Stimulated activated naive B cell treated with anti-CD40 and anti-IgM and Interleukin-4, amounts not matched to agents 10 μg/mL and 1 μg/mL and 100 μg/mL, for 72 hours (primary cell): ENCODE measurements around the gene IZUMO1R.
"Not testable (repeated sequence)": the region's sequence is repeated elsewhere in the genome, so short reads cannot be mapped to it uniquely, and the experiment has no call there.

ENCODE experiments used
- ATAC-seq, 2 donors: fragments of 150-1000 bp; cut with Tn5 transposase; replicated peaks; 2 replicates each; pipeline ENCODE4 v1.10.0; 2021; ENCODE audit warnings: moderate library complexity in 1 of 2
- DNase-seq: peaks from one replicate; pipeline ENCODE4 v3.0.0; 2021
- H3K27ac Mint-ChIP-seq: one replicate; pipeline ENCODE4 v1.8.0; 2022; ENCODE audit warnings: mild to moderate bottlenecking, mixed read lengths
- H3K27me3 Mint-ChIP-seq, 2 donors: one replicate each; pipeline ENCODE4 v1.8.0; 2022; ENCODE audit warnings: mixed read lengths in 2 of 2
- H3K36me3 Mint-ChIP-seq, 2 donors: one replicate each; pipeline ENCODE4 v1.8.0; 2022; ENCODE audit warnings: mixed read lengths in 2 of 2, mild to moderate bottlenecking in 1 of 2
- H3K4me1 Mint-ChIP-seq, 2 donors: one replicate each; pipeline ENCODE4 v1.8.0; 2022; ENCODE audit warnings: mixed read lengths in 2 of 2, mild to moderate bottlenecking in 1 of 2
- H3K4me3 Mint-ChIP-seq, 2 donors: one replicate each; pipeline ENCODE4 v1.8.0; 2022; ENCODE audit warnings: mild to moderate bottlenecking in 2 of 2, mixed read lengths in 2 of 2, moderate library complexity in 1 of 2
- H3K9me3 Mint-ChIP-seq, 2 donors: one replicate each; pipeline ENCODE4 v1.8.0; 2022; ENCODE audit warnings: mixed read lengths in 2 of 2, mild to moderate bottlenecking in 1 of 2

Gene IZUMO1R

DNA sequence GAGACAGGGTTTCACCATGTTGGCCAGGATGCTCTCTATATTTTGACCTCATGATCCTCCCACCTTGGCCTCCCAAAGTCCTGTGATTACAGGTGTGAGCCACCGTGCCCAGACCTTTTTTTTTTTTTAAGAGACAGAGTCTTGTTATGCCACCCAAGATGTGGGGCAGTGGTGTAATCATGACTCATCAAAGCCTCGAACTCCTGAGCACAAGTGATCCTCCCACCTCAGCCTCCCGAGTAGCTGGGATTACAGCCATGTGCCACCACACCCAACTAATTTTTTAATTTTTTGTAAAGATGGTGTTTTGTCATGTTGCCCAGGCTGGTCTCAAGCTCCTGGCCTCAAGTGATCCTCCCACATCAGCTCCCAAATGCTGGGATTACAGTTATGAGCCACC is 37.9 kb downstream of the IZUMO1R start:
- H3K27ac Mint-ChIP-seq, result no peak overlapping the region
- peaks cover 0 to 2% of the 10 kb centered on the region in 2 donors for H3K9me3 Mint-ChIP-seq

GRCh38 chr11:94343495-94343894 is 39.1 kb downstream of the IZUMO1R start:
- Mint-ChIP-seq H3K27me3 (peaks cover 0 to 5% of the 10 kb centered on the region in 2 donors), H3K4me1 (no peaks in the 10 kb centered on the region), H3K36me3 (no peaks in the 10 kb centered on the region), H3K9me3 (peaks cover 0 to 2% of the 10 kb centered on the region in 2 donors), H3K27ac (no peak overlapping the region), H3K4me3 (no peak overlapping the region)
- DNase-seq, result no peak
- ATAC-seq, result no peak

More for the DNA sequence above, 37.9 kb downstream of the IZUMO1R start:
- Mint-ChIP-seq H3K4me3 (no peak overlapping the region), H3K27me3 (peaks cover under 1 to 5% of the 10 kb centered on the region in 2 donors), H3K4me1 (no peaks in the 10 kb centered on the region), H3K36me3 (no peaks in the 10 kb centered on the region)
- ATAC-seq (no peak), DNase-seq (no peak)

GRCh38 chr11:94346311-94346710 is 41.9 kb downstream of the IZUMO1R start:
- H3K4me3 Mint-ChIP-seq, H3K36me3 Mint-ChIP-seq, H3K9me3 Mint-ChIP-seq, ATAC-seq, DNase-seq, H3K27ac Mint-ChIP-seq, H3K4me1 Mint-ChIP-seq, H3K27me3 Mint-ChIP-seq: not testable (repeated sequence)

DNA sequence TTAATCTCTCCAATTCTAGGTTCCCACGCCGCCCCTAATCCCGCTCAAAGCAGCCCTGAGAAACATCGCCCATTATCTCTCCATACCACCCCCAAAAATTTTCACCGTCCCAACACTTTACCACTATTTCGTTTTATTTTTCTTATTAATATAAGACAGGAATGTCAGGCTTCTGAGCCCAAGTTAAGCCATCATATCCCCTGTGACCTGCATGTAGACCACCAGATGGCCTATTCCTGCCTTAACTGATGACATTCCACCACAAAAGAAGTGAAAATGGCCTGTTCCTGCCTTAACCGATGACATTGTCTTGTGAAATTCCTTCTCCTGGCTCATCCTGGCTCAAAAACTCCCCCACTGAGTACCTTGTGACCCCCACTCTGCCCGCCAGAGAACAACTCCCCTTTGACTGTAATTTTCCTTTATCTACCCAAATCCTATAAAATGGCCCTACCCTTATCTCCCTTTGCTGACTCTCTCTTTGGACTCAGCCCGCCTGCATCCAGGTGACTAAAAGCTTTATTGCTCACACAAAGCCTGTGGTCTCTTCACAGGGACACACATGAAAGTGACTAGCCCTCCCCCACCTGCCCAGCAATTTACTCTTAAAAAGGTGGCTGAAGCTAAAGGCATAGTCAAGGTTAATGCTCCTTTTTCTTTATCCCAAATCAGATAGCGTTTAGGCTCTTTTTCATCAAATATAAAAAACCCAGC is 46.6 kb downstream of the IZUMO1R start:
- H3K27ac Mint-ChIP-seq, H3K4me3 Mint-ChIP-seq, H3K9me3 Mint-ChIP-seq, DNase-seq, ATAC-seq, H3K4me1 Mint-ChIP-seq, H3K36me3 Mint-ChIP-seq, H3K27me3 Mint-ChIP-seq: not testable (repeated sequence)
